Liver (tissue), 9 donors: ENCODE measurements around the gene OLR1. TPM values are rescaled to one million over a fixed set of nuclear protein-coding genes. Genes with fewer than 3 reads are reported as not detected.

ENCODE experiments used
- DNase-seq: peaks from one replicate; pipeline ENCODE4 v3.0.0-alpha.2; 2017; ENCODE audit warnings: low spot score
- H3K27ac ChIP-seq, 2 donors: one replicate each; pipeline ENCODE4 v1.7.0; 2013; ENCODE audit warnings: inconsistent platforms in 2 of 2, low read length in 2 of 2, control low read depth in 1 of 2, low read depth in 1 of 2, mild to moderate bottlenecking in 1 of 2
- H3K27me3 ChIP-seq, 4 donors: one replicate each; pipeline versions ENCODE4 v1.6.1 to v1.7.0; 2013; ENCODE audit warnings: low read length in 3 of 4, inconsistent platforms in 1 of 4, mild to moderate bottlenecking in 1 of 4, moderate library complexity in 1 of 4; ENCODE audit not compliant: control insufficient read depth in 4 of 4, insufficient read depth in 4 of 4
- H3K36me3 ChIP-seq, 4 donors: one replicate each; pipeline versions ENCODE4 v1.6.1 to v1.7.0; 2013; ENCODE audit warnings: low read length in 3 of 4, mild to moderate bottlenecking in 3 of 4, low read depth in 1 of 4, moderate library complexity in 1 of 4; ENCODE audit not compliant: control insufficient read depth in 4 of 4, insufficient read depth in 3 of 4
- H3K4me1 ChIP-seq, 4 donors: one replicate each; pipeline versions ENCODE4 v1.6.1 to v1.7.0; 2013; ENCODE audit warnings: low read length in 3 of 4, mild to moderate bottlenecking in 3 of 4, moderate library complexity in 1 of 4; ENCODE audit not compliant: control insufficient read depth in 4 of 4, insufficient read depth in 4 of 4
- H3K4me3 ChIP-seq, 3 donors: one replicate each; pipeline versions ENCODE4 v1.6.1 to v1.7.0; 2013; ENCODE audit warnings: low read length in 3 of 3, control low read depth in 1 of 3, low read depth in 1 of 3, mild to moderate bottlenecking in 1 of 3
- H3K9ac ChIP-seq, 2 donors: one replicate each; pipeline ENCODE4 v1.7.0; 2013; ENCODE audit warnings: low read length in 2 of 2, mild to moderate bottlenecking in 2 of 2, moderate library complexity in 2 of 2, control low read depth in 1 of 2, low read depth in 1 of 2
- H3K9me3 ChIP-seq, 4 donors: one replicate each; pipeline versions ENCODE4 v1.6.1 to v1.7.0; 2013; ENCODE audit warnings: low read length in 3 of 4; ENCODE audit not compliant: control insufficient read depth in 4 of 4
- ATF3 ChIP-seq: IDR thresholded peaks from 2 replicates; pipeline ENCODE4 v1.6.1; 2016; ENCODE audit warnings: antibody characterized with exemption
- CTCF ChIP-seq: fragments of 150-350 bp; IDR thresholded peaks from 2 replicates; pipeline ENCODE4 v1.5.1; 2017; ENCODE audit warnings: improper control_type of control experiment, low read depth, low read length; ENCODE audit not compliant: missing input control
- FOXA1 ChIP-seq: IDR thresholded peaks from 2 replicates; pipeline ENCODE4 v1.6.1; 2016; ENCODE audit warnings: antibody characterized with exemption
- GABPA ChIP-seq, 2 donors: IDR thresholded peaks in 1 of 2; conservative IDR thresholded peaks in 1 of 2; 2 replicates each; pipeline ENCODE4 v1.6.1; 2016; ENCODE audit warnings: antibody characterized with exemption in 2 of 2, mild to moderate bottlenecking in 1 of 2, moderate library complexity in 1 of 2
- HNF4G ChIP-seq: IDR thresholded peaks from 2 replicates; pipeline ENCODE4 v1.6.1; 2016; ENCODE audit warnings: antibody characterized with exemption
- MAX ChIP-seq: IDR thresholded peaks from 2 replicates; pipeline ENCODE4 v1.6.1; 2016; ENCODE audit warnings: antibody characterized with exemption
- NR2F2 ChIP-seq: IDR thresholded peaks from 2 replicates; pipeline ENCODE4 v1.6.1; 2016; ENCODE audit warnings: antibody characterized with exemption
- RAD21 ChIP-seq, 2 donors: IDR thresholded peaks; 2 replicates each; pipeline ENCODE4 v1.6.1; 2016; ENCODE audit warnings: antibody characterized with exemption in 2 of 2, mild to moderate bottlenecking in 2 of 2
- RXRA ChIP-seq, 2 donors: IDR thresholded peaks; 2 replicates each; pipeline ENCODE4 v1.6.1; 2017 to 2018; ENCODE audit warnings: antibody characterized with exemption in 2 of 2, mild to moderate bottlenecking in 1 of 2
- SP1 ChIP-seq: IDR thresholded peaks from 2 replicates; pipeline ENCODE4 v1.6.1; 2018; ENCODE audit warnings: antibody characterized with exemption, mild to moderate bottlenecking
- ZBTB33 ChIP-seq: IDR thresholded peaks from 2 replicates; pipeline ENCODE4 v1.6.1; 2016; ENCODE audit warnings: antibody characterized with exemption
- whole genome bisulfite sequencing: extraction: QIAGEN DNeasy Blood & Tissue Kit; methylation state at CpG from one replicate; pipeline ENCODE4 v1.1.7; 2013; 5-methylcytosine and 5-hydroxymethylcytosine counted together
- polyA plus RNA-seq, 2 donors: library from polyadenylated mRNA; stranded (reverse) in 1 of 2; unstranded in 1 of 2; fragments of 200-250 nt in 1 of 2; fragments of >200 nt in 1 of 2; fragmentation: Nextera tagmentation in 1 of 2; extraction: Ambion mirVana in 1 of 2; gene quantifications; one replicate each; pipeline versions ENCODE4 v1.2.1 to v1.2.3, GENCODE V29; 2013 to 2015
- total RNA-seq, 2 donors: library from RNA; depleted of rRNA; stranded (reverse); fragments of >200 nt; gene quantifications; one replicate each; pipeline ENCODE4 v1.2.3, GENCODE V29; 2014
- donor health status: healthy.
- donor health status: healthy.
- donor health status: healthy.
- donor health status: healthy.
- donor health status: healthy.

OLR1 gene
- total and polyA plus RNA-seq, 4 donors = 0.13 to 0.37 TPM; not detected in 2

- TF ChIP-seq ATF3 (no peak), SP1 (no peak), HNF4G (no peak), FOXA1 (no peak)
These were observed 14.4 kb upstream of the OLR1 start (continued) for GRCh38 chr12:10186299-10186698.

GRCh38 chr12:10184261-10184843 is 12.4 kb upstream of the OLR1 start:
- Histone ChIP-seq H3K9ac (no peak overlapping the region), H3K4me1 (no peaks in the 10 kb centered on the region), H3K4me3 (no peak overlapping the region), H3K27ac (no peak overlapping the region), H3K27me3 (peaks cover 0 to 6% (median 0%) of the 10 kb centered on the region in 4 donors), H3K36me3 (no peaks in the 10 kb centered on the region), H3K9me3 (no peaks in the 10 kb centered on the region)
- DNase-seq = no peak
- WGBS = 67% methylated on average over 7 of the region's 7 CpGs
- TF ChIP-seq RXRA (IDR thresholded peaks at IDR 0.05) (no peak), RAD21 (IDR thresholded peaks at IDR 0.05) (no peak)

- Histone ChIP-seq H3K27ac (no peak overlapping the region), H3K4me1 (no peaks in the 10 kb centered on the region), H3K9me3 (no peaks in the 10 kb centered on the region), H3K27me3 (peaks cover 0 to 9% (median 0%) of the 10 kb centered on the region in 4 donors), H3K4me3 (no peak overlapping the region), H3K36me3 (no peaks in the 10 kb centered on the region), H3K9ac (no peak overlapping the region)
- WGBS = 54% methylated on average over 5 of the region's 5 CpGs
- TF ChIP-seq NR2F2 = no peak
- TF ChIP-seq FOXA1 = no peak
- TF ChIP-seq GABPA (IDR thresholded peaks at IDR 0.05 in 1 of 2, conservative IDR thresholded peaks at IDR 0.05 in 1 of 2) = no peak
- TF ChIP-seq RXRA (IDR thresholded peaks at IDR 0.05) = no peak
- no peak for TF ChIP-seq CTCF
- TF ChIP-seq ZBTB33 = no peak
- TF ChIP-seq MAX = no peak
- no peak for DNase-seq
These were observed 10.6 kb upstream of the OLR1 start for GRCh38 chr12:10182354-10183049.
